Hepatocyte (in vitro differentiated cells): ENCODE measurements around the gene METTL18.

Experiments used
- CTCF ChIP-seq: fragments of 200-600 bp; sonication (generic); IDR thresholded peaks from 2 replicates; pipeline ENCODE4 v1.5.1; 2016; ENCODE audit warnings: antibody characterized with exemption, mild to moderate bottlenecking; ENCODE audit not compliant: poor library complexity
- EZH2 ChIP-seq: fragments of 200-600 bp; sonication (generic); IDR thresholded peaks from 2 replicates; pipeline ENCODE4 v1.6.1; 2016; ENCODE audit warnings: antibody characterized with exemption, mild to moderate bottlenecking, borderline replicate concordance
- EZH2phosphoT487 ChIP-seq: fragments of 200-600 bp; sonication (generic); IDR thresholded peaks from one replicate; pipeline ENCODE4 v1.6.1; 2018; ENCODE audit warnings: antibody characterized with exemption, mild to moderate bottlenecking, low read depth, moderate library complexity; ENCODE audit not compliant: unreplicated experiment, severe bottlenecking

GRCh38 chr1:169796274-169796810, 1.6 kb upstream of the METTL18 start:
- TF ChIP-seq CTCF (no peak), EZH2 (no peak), EZH2phosphoT487 (no peak)
